AG08396 (cell line): Measurements from ENCODE around the gene ACTG1.

Experiments
- DNase-seq: peaks from one replicate; pipeline ENCODE4 v3.0.0; 2012; ENCODE audit warnings: low spot score, mixed read lengths

ACTG1 gene

GRCh38 chr17:81545160-81545949 lies 32.8 kb upstream of the ACTG1 start:
- DNase-seq, result no peak

- DNase-seq, result no peak
Observed at GRCh38 chr17:81544281-81544974, 31.8 kb upstream of the ACTG1 start.

- DNase-seq, result no peak
Observed at GRCh38 chr17:81543756-81544155, 31.2 kb upstream of the ACTG1 start.

DNA sequence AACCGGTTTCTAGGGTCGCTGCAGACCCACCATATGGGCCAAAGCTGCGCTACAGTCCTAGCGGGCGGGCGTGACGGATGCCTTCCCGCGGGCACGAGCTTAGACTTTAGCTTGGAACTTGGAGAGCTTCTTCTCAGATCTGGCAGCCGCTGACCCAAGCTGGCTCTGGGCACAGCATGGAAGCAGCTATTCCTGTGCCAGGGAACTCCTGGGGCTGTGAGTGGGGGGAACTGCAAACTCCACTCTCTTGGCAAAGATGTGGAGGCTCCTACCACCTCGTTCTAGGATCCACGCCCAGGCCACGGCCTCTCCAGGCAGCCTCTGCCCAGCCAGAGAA lies 30.7 kb upstream of the ACTG1 start:
- no peak for DNase-seq

DNA sequence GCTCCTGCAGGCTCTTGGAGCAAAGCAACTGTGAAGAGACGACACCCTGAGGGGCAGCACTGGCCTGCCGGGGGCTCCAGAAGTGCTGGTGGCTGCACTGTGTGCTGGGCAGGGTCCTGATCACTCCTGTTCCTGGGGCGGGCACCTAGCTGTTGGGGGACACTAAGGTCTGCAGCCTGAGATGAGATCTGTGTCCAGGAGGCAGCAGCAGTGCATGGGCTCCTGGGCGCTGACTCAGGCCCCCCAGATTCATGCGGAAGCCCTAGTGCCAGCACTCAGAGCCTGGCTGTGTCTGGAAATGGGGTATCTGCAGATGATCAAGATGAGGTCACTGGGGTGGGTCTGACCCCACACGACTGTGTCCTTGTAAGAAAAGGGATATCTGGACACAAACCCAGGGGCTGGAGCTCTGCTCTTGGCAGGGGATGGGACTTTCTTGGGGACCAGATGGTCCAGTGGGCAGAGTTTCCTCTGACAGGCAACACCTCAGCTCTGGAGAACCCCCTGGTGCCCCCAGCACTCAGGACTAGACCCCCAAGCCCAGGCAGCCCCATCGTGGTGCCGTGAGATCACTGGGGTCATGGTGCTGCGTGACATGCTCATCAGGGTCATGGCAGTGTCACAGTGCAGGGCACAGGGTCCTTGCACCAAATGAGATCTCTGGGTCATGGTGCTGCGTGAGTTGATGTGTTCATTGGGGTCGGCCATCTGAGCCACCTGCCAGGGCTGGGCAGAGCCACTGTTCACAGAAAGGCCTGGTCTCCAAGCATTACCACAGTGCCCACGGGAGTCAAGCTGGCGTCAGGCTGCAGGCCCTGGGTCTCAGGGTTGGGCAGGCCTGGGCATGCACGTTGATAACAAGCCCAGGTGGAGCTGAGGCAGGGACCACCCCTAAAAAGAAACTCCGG lies 30.1 kb upstream of the ACTG1 start:
- no peak for DNase-seq

DNA sequence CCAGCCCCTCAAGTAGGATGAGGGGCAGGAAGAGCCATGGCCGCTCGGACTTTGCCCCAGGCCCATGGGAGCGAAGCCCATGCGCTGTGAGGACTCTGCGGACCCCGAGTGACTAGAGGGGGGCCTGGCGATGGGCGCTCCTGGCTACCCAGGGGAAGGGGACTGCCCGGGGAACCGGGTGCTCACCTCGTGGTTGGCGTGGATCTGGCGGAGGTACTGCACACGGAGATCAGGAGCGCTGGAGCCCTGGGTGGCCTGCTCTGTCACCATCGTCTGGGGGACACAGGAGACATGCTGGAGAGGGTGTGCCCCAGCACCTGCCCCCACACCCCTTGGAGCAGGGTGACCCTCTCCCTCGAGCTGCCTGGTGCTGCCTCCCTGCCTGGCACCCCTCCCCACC lies 28.5 kb upstream of the ACTG1 start:
- no peak for DNase-seq

DNA sequence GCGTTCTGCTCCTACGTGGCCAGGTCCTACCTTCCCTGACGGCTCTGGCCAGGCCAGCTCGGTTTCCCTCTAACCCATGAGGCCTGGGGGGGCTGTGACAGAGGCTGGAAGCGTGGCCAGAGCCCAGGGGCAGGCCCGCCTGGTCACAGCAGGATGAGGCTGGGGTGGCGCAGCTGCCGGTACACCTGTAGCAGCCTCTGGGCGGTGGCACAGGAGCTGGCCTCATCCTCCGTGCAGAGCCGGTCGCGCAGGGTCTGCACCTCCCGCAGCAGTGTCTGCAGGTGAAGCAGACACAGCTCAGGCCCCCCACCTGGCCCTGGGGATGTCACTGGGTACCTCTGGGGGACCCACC lies 28.1 kb upstream of the ACTG1 start:
- DNase-seq, result no peak

DNA sequence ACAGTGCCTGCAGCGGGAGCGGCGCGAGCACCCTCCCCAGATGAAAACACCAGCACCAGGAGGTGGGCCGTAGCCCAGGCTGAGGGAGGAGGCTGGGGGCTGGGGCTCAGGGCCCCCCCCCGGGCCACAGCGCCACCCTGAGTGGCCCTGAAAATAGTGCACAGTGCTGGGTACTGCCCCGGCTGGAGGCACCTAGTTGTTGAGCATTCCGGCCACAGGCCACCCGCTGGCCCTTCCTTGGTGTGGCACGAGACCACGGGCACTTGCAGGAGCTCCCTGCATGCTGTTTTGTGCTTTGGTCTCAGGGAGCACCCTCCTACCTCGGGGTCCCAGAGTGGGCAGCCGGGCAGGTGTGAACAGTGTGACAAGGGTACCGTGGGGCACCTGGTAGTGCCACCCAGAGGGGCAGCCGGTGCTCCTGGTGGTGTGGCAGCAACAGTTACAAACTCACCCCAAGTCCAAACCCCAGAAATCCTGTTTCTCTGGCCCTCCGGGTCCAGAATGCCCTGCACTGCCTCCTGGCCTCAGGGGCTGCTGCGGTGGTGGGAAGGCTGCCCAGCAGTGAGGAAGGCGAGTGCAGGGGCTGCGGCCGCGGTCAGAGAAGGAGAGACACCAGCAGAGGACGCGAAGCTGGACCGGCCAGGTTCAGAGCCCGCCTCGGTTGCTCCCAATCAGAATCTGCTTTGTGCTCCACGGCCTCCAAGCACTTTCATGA lies 27.5 kb upstream of the ACTG1 start:
- DNase-seq, result no peak

- no peak for DNase-seq
Observed at GRCh38 chr17:81539571-81539900, 26.9 kb upstream of the ACTG1 start.

GRCh38 chr17:81538651-81539570 lies 26.3 kb upstream of the ACTG1 start:
- no peak for DNase-seq

DNA sequence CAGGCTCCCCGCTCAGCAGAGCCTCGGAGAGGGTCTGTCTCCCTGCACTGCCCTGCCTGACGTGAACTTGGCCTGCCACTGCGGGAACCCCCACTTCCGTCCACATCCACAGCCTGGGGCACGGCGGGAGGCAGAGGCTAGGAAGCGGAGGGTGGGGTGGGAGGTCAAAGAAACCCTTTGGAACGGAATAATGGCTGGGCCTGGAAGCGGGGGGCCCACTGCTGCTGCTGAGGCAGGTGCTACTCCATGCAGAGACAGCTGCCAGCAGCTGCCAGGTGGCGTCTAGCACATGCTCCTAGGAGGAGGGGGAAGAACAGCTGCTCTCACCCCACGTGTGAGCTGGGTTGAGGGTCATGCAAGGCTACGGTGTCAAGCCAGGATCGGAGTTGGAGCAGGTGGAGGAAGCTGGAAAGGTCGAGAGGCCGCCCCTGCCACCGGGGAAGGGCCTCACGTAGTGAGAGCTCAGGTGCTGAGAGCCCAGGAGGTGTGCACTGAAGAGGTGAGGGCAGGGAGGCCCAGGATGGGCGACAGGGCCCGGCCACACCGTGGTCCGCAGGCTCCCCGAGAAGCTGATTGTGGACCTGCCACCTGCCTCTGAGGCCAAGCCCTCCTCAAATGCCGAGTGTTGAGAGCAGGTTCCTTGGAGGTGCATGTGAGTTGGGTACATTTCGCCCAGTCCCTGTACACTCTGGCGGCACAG lies 25.4 kb upstream of the ACTG1 start:
- DNase-seq, result no peak

DNA sequence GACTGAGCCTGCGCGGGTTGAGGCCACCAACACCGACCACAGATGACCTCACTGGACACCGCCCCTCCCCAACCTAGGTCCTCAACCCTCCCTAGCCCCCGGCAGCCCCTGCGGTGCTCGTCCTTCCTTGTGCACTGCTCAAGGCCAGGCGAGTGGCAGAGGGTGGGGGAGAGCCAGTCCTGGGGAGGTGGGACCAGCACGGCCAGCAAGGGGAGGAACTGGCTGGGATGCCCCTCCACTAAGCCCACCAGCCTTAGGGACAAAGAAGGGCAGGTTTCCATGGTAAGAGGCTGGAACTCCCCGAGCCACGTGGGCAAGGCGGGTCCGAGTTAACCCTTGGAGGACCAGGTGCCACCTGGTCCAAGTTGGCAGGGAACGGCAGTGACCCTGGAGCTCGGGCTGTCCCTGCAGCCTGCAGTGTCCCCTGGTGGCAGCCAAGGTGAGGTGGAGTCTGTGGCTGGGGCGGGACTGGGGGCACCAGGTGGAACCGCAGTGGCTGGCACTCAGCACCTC lies 24.8 kb upstream of the ACTG1 start:
- peak; percentile 69 for DNase-seq

GRCh38 chr17:81536299-81537290 lies 24.0 kb upstream of the ACTG1 start:
- DNase-seq, result no peak

DNA sequence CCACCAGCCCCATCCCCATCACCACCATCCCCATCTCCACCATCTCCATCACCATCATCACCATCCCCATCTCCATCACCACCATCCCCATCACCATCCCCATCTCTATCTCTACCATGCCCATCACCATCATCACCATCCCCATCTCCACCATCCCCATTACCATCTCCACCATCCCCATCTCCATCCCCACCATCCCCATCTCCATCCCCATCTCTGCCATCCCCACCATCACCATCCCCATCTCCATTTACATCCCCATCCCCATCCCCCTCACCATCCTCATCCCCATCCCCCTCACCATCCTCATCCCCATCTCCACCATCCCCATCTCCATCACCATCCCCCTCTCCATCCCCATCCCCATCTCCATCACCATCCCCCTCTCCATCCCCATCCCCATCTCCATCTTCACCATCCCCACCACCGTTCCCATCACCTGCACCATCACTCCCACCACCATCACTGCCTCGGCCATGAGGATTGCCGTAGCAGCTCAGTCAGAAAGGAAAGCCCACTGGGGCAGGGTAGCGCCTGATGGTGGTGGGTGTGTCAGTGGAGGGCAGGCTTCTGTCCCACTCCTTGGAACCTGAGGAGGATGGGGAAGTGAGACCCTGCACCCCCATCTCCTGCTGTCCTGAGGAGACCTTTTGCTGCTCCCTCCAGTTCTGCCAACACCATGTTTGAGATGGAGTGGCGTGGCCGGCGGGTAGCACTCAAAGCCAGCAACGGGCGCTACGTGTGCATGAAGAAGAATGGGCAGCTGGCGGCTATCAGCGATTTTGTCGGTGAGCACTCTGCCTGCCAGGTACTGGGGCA lies 23.1 kb upstream of the ACTG1 start:
- no peak for DNase-seq

DNA sequence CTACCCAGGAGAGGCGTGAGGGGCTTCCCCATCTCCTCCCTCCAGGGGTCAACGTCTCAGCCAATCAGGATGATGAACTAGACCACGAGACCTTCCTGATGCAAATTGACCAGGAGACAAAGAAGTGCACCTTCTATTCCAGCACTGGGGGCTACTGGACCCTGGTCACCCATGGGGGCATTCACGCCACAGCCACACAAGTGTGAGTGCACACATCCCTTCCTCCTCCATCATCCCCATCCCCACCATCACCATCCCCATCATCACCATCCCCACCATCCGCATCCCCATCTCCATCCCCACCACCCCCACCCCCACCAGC lies 22.4 kb upstream of the ACTG1 start:
- no peak for DNase-seq

DNA sequence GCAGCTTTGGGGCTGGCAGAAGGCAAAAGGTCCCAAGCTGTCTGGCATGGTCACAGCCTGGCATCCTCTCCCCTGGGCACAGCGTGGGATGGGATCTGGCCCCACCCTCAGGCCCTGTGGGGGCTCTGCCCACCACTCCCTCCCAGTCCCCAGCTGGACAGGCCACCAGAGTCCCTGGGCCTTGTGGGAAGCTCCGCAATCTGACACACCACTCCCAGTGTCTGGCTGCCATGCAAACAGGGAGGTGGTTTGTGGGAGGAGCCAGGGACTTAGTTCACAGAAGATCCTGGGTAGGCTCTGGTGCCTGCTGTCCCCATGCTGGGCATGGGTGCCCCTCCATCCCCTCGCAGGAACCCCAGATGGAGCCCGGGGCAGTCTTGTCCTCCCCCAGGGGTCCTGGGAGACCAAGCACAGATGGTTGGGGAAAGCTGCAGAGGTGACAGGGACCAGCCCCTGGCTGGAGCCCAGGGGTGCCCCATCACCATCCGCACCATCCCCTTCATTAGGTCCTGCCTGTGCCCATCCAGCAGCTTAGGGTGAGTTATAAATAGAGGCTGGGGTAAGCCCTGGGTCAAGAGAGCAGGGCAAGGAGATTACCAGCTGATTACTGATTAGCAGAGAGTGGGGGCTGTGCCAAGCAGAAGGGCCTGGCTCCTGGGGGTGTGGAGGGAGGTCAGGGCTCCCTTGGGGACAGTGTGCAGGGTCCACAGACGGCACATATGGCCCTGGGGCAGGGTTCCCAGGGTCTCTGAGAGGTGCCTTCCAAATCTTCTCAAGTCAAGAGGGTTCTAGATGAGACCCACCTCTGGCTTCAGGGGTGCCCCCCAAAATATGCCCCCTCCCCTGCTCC lies 21.8 kb upstream of the ACTG1 start:
- no peak for DNase-seq

GRCh38 chr17:81533339-81534141 lies 20.9 kb upstream of the ACTG1 start:
- DNase-seq, result no peak
